Duodenal mucosa (tissue), 2 donors: Measurements from ENCODE around the gene WWOX.
"Not testable (repeated sequence)": the region's sequence is repeated elsewhere in the genome, so short reads cannot be mapped to it uniquely, and the experiment has no call there.

Experiments
- H3K27ac ChIP-seq: one replicate; pipeline ENCODE4 v1.7.0; 2013; ENCODE audit warnings: low read depth, low read length
- H3K27me3 ChIP-seq, 2 donors: one replicate each; pipeline ENCODE4 v1.7.0; 2013; ENCODE audit warnings: low read length in 2 of 2, control low read depth in 1 of 2; ENCODE audit not compliant: insufficient read depth in 2 of 2, control insufficient read depth in 1 of 2
- H3K36me3 ChIP-seq, 2 donors: one replicate each; pipeline ENCODE4 v1.7.0; 2013; ENCODE audit warnings: low read length in 2 of 2, control low read depth in 1 of 2; ENCODE audit not compliant: insufficient read depth in 2 of 2, control insufficient read depth in 1 of 2
- H3K4me1 ChIP-seq, 2 donors: one replicate each; pipeline ENCODE4 v1.7.0; 2013; ENCODE audit warnings: low read length in 2 of 2, control low read depth in 1 of 2; ENCODE audit not compliant: insufficient read depth in 2 of 2, control insufficient read depth in 1 of 2
- H3K4me3 ChIP-seq, 2 donors: one replicate each; pipeline ENCODE4 v1.7.0; 2013; ENCODE audit warnings: low read length in 2 of 2, low read depth in 1 of 2
- H3K9ac ChIP-seq, 2 donors: one replicate each; pipeline ENCODE4 v1.7.0; 2013; ENCODE audit warnings: low read length in 2 of 2, low read depth in 1 of 2
- H3K9me3 ChIP-seq, 2 donors: one replicate each; pipeline ENCODE4 v1.7.0; 2013; ENCODE audit warnings: low read length in 2 of 2, control low read depth in 1 of 2; ENCODE audit not compliant: control insufficient read depth in 1 of 2

The WWOX gene

GRCh38 chr16:78594191-78594590, 494.7 kb downstream of the WWOX start:
- no peaks in the 10 kb centered on the region for H3K27me3 ChIP-seq
- no peaks in the 10 kb centered on the region for H3K9me3 ChIP-seq
- peaks cover 8 to 11% of the 10 kb centered on the region in 2 donors for H3K4me1 ChIP-seq
- no peaks in the 10 kb centered on the region for H3K36me3 ChIP-seq
- H3K4me3 ChIP-seq, result no peak overlapping the region
- H3K27ac ChIP-seq, result no peak overlapping the region
- H3K9ac ChIP-seq, result no peak overlapping the region

- peak overlapping the region in 1 of 2 donors; percentile 5 for H3K4me3 ChIP-seq
- no peak overlapping the region for H3K27ac ChIP-seq
- H3K36me3 ChIP-seq, result no peaks in the 10 kb centered on the region
- no peaks in the 10 kb centered on the region for H3K9me3 ChIP-seq
- no peak overlapping the region for H3K9ac ChIP-seq
- H3K4me1 ChIP-seq, result peaks cover 8 to 11% of the 10 kb centered on the region in 2 donors
- no peaks in the 10 kb centered on the region for H3K27me3 ChIP-seq
Observed at GRCh38 chr16:78596348-78596995, 497.0 kb downstream of the WWOX start.

- peak overlapping the region in 1 of 2 donors; percentile 5 for H3K4me3 ChIP-seq
- no peak overlapping the region for H3K9ac ChIP-seq
- H3K27ac ChIP-seq, result no peak overlapping the region
- no peaks in the 10 kb centered on the region for H3K27me3 ChIP-seq
- no peaks in the 10 kb centered on the region for H3K36me3 ChIP-seq
- H3K4me1 ChIP-seq, result peaks cover 8 to 11% of the 10 kb centered on the region in 2 donors
- no peaks in the 10 kb centered on the region for H3K9me3 ChIP-seq
Observed at GRCh38 chr16:78596996-78597422, 497.6 kb downstream of the WWOX start.

GRCh38 chr16:78597809-78598570, 498.5 kb downstream of the WWOX start:
- no peaks in the 10 kb centered on the region for H3K27me3 ChIP-seq
- H3K4me3 ChIP-seq, result no peak overlapping the region
- H3K9me3 ChIP-seq, result no peaks in the 10 kb centered on the region
- H3K27ac ChIP-seq, result no peak overlapping the region
- H3K9ac ChIP-seq, result no peak overlapping the region
- no peaks in the 10 kb centered on the region for H3K36me3 ChIP-seq
- peaks cover 8 to 11% of the 10 kb centered on the region in 2 donors for H3K4me1 ChIP-seq

GRCh38 chr16:78599271-78599670, 499.8 kb downstream of the WWOX start:
- no peaks in the 10 kb centered on the region for H3K36me3 ChIP-seq

GRCh38 chr16:78604423-78605062, 505.1 kb downstream of the WWOX start:
- H3K4me1 ChIP-seq, H3K36me3 ChIP-seq, H3K4me3 ChIP-seq, H3K9ac ChIP-seq, H3K27ac ChIP-seq, H3K9me3 ChIP-seq, H3K27me3 ChIP-seq: not testable (repeated sequence)

More at GRCh38 chr16:78599271-78599670, 499.8 kb downstream of the WWOX start:
- Histone ChIP-seq H3K27me3 (no peaks in the 10 kb centered on the region), H3K9me3 (no peaks in the 10 kb centered on the region), H3K9ac (no peak overlapping the region), H3K4me1 (peaks cover 8 to 11% of the 10 kb centered on the region in 2 donors), H3K27ac (no peak overlapping the region), H3K4me3 (no peak overlapping the region)

GRCh38 chr16:78605548-78606101, 506.2 kb downstream of the WWOX start:
- Histone ChIP-seq H3K27ac (no peak overlapping the region), H3K4me3 (no peak overlapping the region), H3K4me1 (peaks cover 0 to 8% of the 10 kb centered on the region in 2 donors), H3K27me3 (no peaks in the 10 kb centered on the region), H3K36me3 (no peaks in the 10 kb centered on the region), H3K9ac (no peak overlapping the region), H3K9me3 (no peaks in the 10 kb centered on the region)

- Histone ChIP-seq H3K4me1 (peaks cover 0 to 8% of the 10 kb centered on the region in 2 donors), H3K27ac (no peak overlapping the region), H3K9ac (no peak overlapping the region)
Observed at GRCh38 chr16:78606545-78606944, 507.1 kb downstream of the WWOX start.

GRCh38 chr16:78607022-78607421, 507.6 kb downstream of the WWOX start:
- Histone ChIP-seq H3K36me3 (no peaks in the 10 kb centered on the region), H3K27me3 (no peaks in the 10 kb centered on the region), H3K4me1 (peaks cover 0 to 8% of the 10 kb centered on the region in 2 donors), H3K4me3 (no peak overlapping the region), H3K9ac (no peak overlapping the region), H3K9me3 (no peaks in the 10 kb centered on the region), H3K27ac (no peak overlapping the region)

More at GRCh38 chr16:78606545-78606944, 507.1 kb downstream of the WWOX start:
- H3K27me3 ChIP-seq, result no peaks in the 10 kb centered on the region
- H3K9me3 ChIP-seq, result no peaks in the 10 kb centered on the region
- no peak overlapping the region for H3K4me3 ChIP-seq
- no peaks in the 10 kb centered on the region for H3K36me3 ChIP-seq

- Histone ChIP-seq H3K4me1 (peaks cover 0 to 8% of the 10 kb centered on the region in 2 donors), H3K27ac (no peak overlapping the region), H3K36me3 (no peaks in the 10 kb centered on the region), H3K9me3 (no peaks in the 10 kb centered on the region), H3K27me3 (no peaks in the 10 kb centered on the region), H3K4me3 (no peak overlapping the region), H3K9ac (no peak overlapping the region)
Observed at GRCh38 chr16:78607465-78607864, 508.0 kb downstream of the WWOX start.
